Measurements from ENCODE around the gene PPP1R12B. TPM values are rescaled to one million over a fixed set of nuclear protein-coding genes. Genes with fewer than 3 reads are reported as not detected.

Gene PPP1R12B
- total RNA-seq: 52.9 to 61.6 TPM (median 53.2 TPM) in 3 replicates

GRCh38 chr1:202348509-202349205 lies at the start of gene PPP1R12B:
Gene PPP1R12B, plus strand, starts transcription at chr1:202348699. Its CDS starts 153 bp downstream, at chr1:202348852.
- no peaks in the 10 kb centered on the region for H3K36me3 Mint-ChIP-seq
- DNase-seq (ENCODE audit: low spot score in 2 of 2, unreplicated experiment in 2 of 2): peak; percentile 89 to 91
- H3K27me3 Mint-ChIP-seq (ENCODE audit: low read depth): no peaks in the 10 kb centered on the region
- no peak for TF ChIP-seq CTCF (IDR thresholded peaks at IDR 0.05; ENCODE audit: unreplicated experiment)
- H3K4me3 Mint-ChIP-seq: peak within 1 kb of the TSS; percentile 99
- no peaks in the 10 kb centered on the region for H3K9me3 Mint-ChIP-seq
- H3K4me1 Mint-ChIP-seq: peaks cover 16% of the 10 kb centered on the region
- peak within 1 kb of the TSS; percentile 98 for H3K27ac Mint-ChIP-seq

- H3K9me3 Mint-ChIP-seq: no peaks in the 10 kb centered on the region
- no peak for TF ChIP-seq CTCF (IDR thresholded peaks at IDR 0.05; ENCODE audit: unreplicated experiment)
- no peaks in the 10 kb centered on the region for H3K36me3 Mint-ChIP-seq
- DNase-seq (ENCODE audit: low spot score in 2 of 2, unreplicated experiment in 2 of 2): no peak
- H3K4me3 Mint-ChIP-seq: no peak overlapping the region
- H3K27me3 Mint-ChIP-seq (ENCODE audit: low read depth): peaks cover 26% of the 10 kb centered on the region
- no peak overlapping the region for H3K27ac Mint-ChIP-seq
- no peaks in the 10 kb centered on the region for H3K4me1 Mint-ChIP-seq
Observed at GRCh38 chr1:202302166-202302565, 46.3 kb upstream of the PPP1R12B start.

- Mint-ChIP-seq H3K4me3 (no peak overlapping the region), H3K9me3 (no peaks in the 10 kb centered on the region), H3K36me3 (no peaks in the 10 kb centered on the region), H3K4me1 (no peaks in the 10 kb centered on the region), H3K27me3 (ENCODE audit: low read depth) (peaks cover 16% of the 10 kb centered on the region), H3K27ac (no peak overlapping the region)
- no peak for TF ChIP-seq CTCF (IDR thresholded peaks at IDR 0.05; ENCODE audit: unreplicated experiment)
- no peak for DNase-seq (ENCODE audit: low spot score in 2 of 2, unreplicated experiment in 2 of 2)
Observed at GRCh38 chr1:202304375-202304774, 44.1 kb upstream of the PPP1R12B start.

GRCh38 chr1:202305168-202305567 lies 43.3 kb upstream of the PPP1R12B start:
- Mint-ChIP-seq H3K27me3 (ENCODE audit: low read depth) (peaks cover 17% of the 10 kb centered on the region), H3K4me3 (no peak overlapping the region), H3K4me1 (no peaks in the 10 kb centered on the region), H3K36me3 (no peaks in the 10 kb centered on the region), H3K27ac (no peak overlapping the region), H3K9me3 (no peaks in the 10 kb centered on the region)
- no peak for TF ChIP-seq CTCF (IDR thresholded peaks at IDR 0.05; ENCODE audit: unreplicated experiment)
- no peak for DNase-seq (ENCODE audit: low spot score in 2 of 2, unreplicated experiment in 2 of 2)

- Mint-ChIP-seq H3K4me1 (peaks cover 7% of the 10 kb centered on the region), H3K9me3 (no peaks in the 10 kb centered on the region), H3K27me3 (ENCODE audit: low read depth) (peaks cover 15% of the 10 kb centered on the region), H3K36me3 (no peaks in the 10 kb centered on the region), H3K27ac (no peak overlapping the region), H3K4me3 (no peak overlapping the region)
- TF ChIP-seq CTCF (IDR thresholded peaks at IDR 0.05; ENCODE audit: unreplicated experiment): no peak
- DNase-seq (ENCODE audit: low spot score in 2 of 2, unreplicated experiment in 2 of 2): no peak
Observed at GRCh38 chr1:202306535-202307345, 41.8 kb upstream of the PPP1R12B start.

Data from mesothelial cell of epicardium (in vitro differentiated cells).